Activated naive CD4-positive, alpha-beta T cell treated with anti-CD3 and anti-CD28 coated beads, Interleukin-2, amount 50 U/mL, for 16 hours (primary cell): ENCODE data around the gene RDH5.

ENCODE experiments used
- DNase-seq: peaks from one replicate; pipeline ENCODE4 v3.0.0-alpha.2; 2020

Gene RDH5

GRCh38 chr12:55720071-55720564, at the start of gene RDH5:
Gene RDH5 (plus strand): TSS chr12:55720393. CDS start chr12:55721185, 792 bp downstream.
- DNase-seq, result no peak

- DNase-seq, result no peak
These were observed 48.4 kb upstream of the RDH5 start for GRCh38 chr12:55671746-55672145.

- no peak for DNase-seq
These were observed 46.6 kb upstream of the RDH5 start for GRCh38 chr12:55673638-55674037.

- DNase-seq, result no peak
These were observed 44.5 kb upstream of the RDH5 start for GRCh38 chr12:55675666-55676065.

GRCh38 chr12:55676707-55677106, 43.5 kb upstream of the RDH5 start:
- no peak for DNase-seq

- no peak for DNase-seq
These were observed 40.5 kb upstream of the RDH5 start for GRCh38 chr12:55679691-55680090.

GRCh38 chr12:55681142-55682077, 38.8 kb upstream of the RDH5 start:
- no peak for DNase-seq

- no peak for DNase-seq
These were observed 38.0 kb upstream of the RDH5 start for GRCh38 chr12:55682087-55682796.

- DNase-seq, result no peak
These were observed 36.5 kb upstream of the RDH5 start for GRCh38 chr12:55683676-55684075.

GRCh38 chr12:55684761-55685370, 35.3 kb upstream of the RDH5 start:
- DNase-seq, result no peak

GRCh38 chr12:55685671-55686070, 34.5 kb upstream of the RDH5 start:
- DNase-seq, result no peak

GRCh38 chr12:55686366-55687010, 33.7 kb upstream of the RDH5 start:
- no peak for DNase-seq

- DNase-seq, result no peak
These were observed 32.4 kb upstream of the RDH5 start for GRCh38 chr12:55687746-55688145.

GRCh38 chr12:55688716-55689655, 31.2 kb upstream of the RDH5 start:
- DNase-seq, result no peak

- DNase-seq, result no peak
These were observed 27.4 kb upstream of the RDH5 start for GRCh38 chr12:55692631-55693322.

GRCh38 chr12:55693323-55694187, 26.6 kb upstream of the RDH5 start:
- no peak for DNase-seq

GRCh38 chr12:55694188-55694515, 26.0 kb upstream of the RDH5 start:
- DNase-seq, result no peak

GRCh38 chr12:55694651-55695050, 25.5 kb upstream of the RDH5 start:
- DNase-seq, result no peak

GRCh38 chr12:55695349-55695748, 24.8 kb upstream of the RDH5 start:
- no peak for DNase-seq

GRCh38 chr12:55696141-55696540, 24.1 kb upstream of the RDH5 start:
- DNase-seq, result no peak
